Muscle layer of duodenum (tissue), 2 donors: ENCODE measurements around the gene DEFB108B.
"Not testable (repeated sequence)": the region's sequence is repeated elsewhere in the genome, so short reads cannot be mapped to it uniquely, and the experiment has no call there.

Experiments used
- H3K27ac ChIP-seq: one replicate; pipeline ENCODE4 v1.7.0; 2013; ENCODE audit warnings: mild to moderate bottlenecking, low read length
- H3K27me3 ChIP-seq: one replicate; pipeline ENCODE4 v1.7.0; 2013; ENCODE audit warnings: low read depth, mild to moderate bottlenecking, control low read depth, low read length
- H3K36me3 ChIP-seq, 2 donors: one replicate each; pipeline ENCODE4 v1.7.0; 2013; ENCODE audit warnings: low read length in 2 of 2, control low read depth in 1 of 2, mild to moderate bottlenecking in 1 of 2; ENCODE audit not compliant: insufficient read depth in 2 of 2, control insufficient read depth in 1 of 2
- H3K4me1 ChIP-seq, 2 donors: one replicate each; pipeline ENCODE4 v1.7.0; 2013; ENCODE audit warnings: low read length in 2 of 2, mild to moderate bottlenecking in 2 of 2, control low read depth in 1 of 2, moderate library complexity in 1 of 2; ENCODE audit not compliant: insufficient read depth in 2 of 2, control insufficient read depth in 1 of 2
- H3K4me3 ChIP-seq, 2 donors: one replicate each; pipeline ENCODE4 v1.7.0; 2013; ENCODE audit warnings: low read length in 2 of 2, low read depth in 1 of 2, mild to moderate bottlenecking in 1 of 2
- H3K9me3 ChIP-seq, 2 donors: one replicate each; pipeline ENCODE4 v1.7.0; 2013; ENCODE audit warnings: low read length in 2 of 2, control low read depth in 1 of 2, mild to moderate bottlenecking in 1 of 2; ENCODE audit not compliant: control insufficient read depth in 1 of 2
- donor health status: healthy.

DEFB108B gene

GRCh38 chr11:71842720-71843119 lies 9.7 kb downstream of the DEFB108B start:
- not testable (repeated sequence) for H3K27me3 ChIP-seq, H3K36me3 ChIP-seq, H3K9me3 ChIP-seq, H3K4me1 ChIP-seq, H3K27ac ChIP-seq, H3K4me3 ChIP-seq

- H3K27me3 ChIP-seq, H3K4me3 ChIP-seq, H3K4me1 ChIP-seq, H3K36me3 ChIP-seq, H3K27ac ChIP-seq, H3K9me3 ChIP-seq: not testable (repeated sequence)
Observed at GRCh38 chr11:71843355-71843754, 10.4 kb downstream of the DEFB108B start.

- H3K27ac ChIP-seq: no peak overlapping the region
- no peak overlapping the region for H3K4me3 ChIP-seq
- H3K9me3 ChIP-seq: no peaks in the 10 kb centered on the region
- no peaks in the 10 kb centered on the region for H3K4me1 ChIP-seq
- H3K36me3 ChIP-seq: no peaks in the 10 kb centered on the region
- H3K27me3 ChIP-seq: no peaks in the 10 kb centered on the region
Observed at GRCh38 chr11:71843858-71844257, 10.9 kb downstream of the DEFB108B start.

GRCh38 chr11:71853895-71854294 lies 20.9 kb downstream of the DEFB108B start:
- not testable (repeated sequence) for H3K4me1 ChIP-seq, H3K27me3 ChIP-seq, H3K9me3 ChIP-seq, H3K4me3 ChIP-seq, H3K36me3 ChIP-seq, H3K27ac ChIP-seq

GRCh38 chr11:71855880-71856279 lies 22.9 kb downstream of the DEFB108B start:
- not testable (repeated sequence) for H3K4me3 ChIP-seq, H3K27me3 ChIP-seq, H3K36me3 ChIP-seq, H3K4me1 ChIP-seq, H3K9me3 ChIP-seq, H3K27ac ChIP-seq

- H3K27me3 ChIP-seq, H3K9me3 ChIP-seq, H3K36me3 ChIP-seq, H3K27ac ChIP-seq, H3K4me1 ChIP-seq, H3K4me3 ChIP-seq: not testable (repeated sequence)
Observed at GRCh38 chr11:71860835-71861234, 27.8 kb downstream of the DEFB108B start.

- not testable (repeated sequence) for H3K4me1 ChIP-seq, H3K9me3 ChIP-seq, H3K4me3 ChIP-seq, H3K36me3 ChIP-seq, H3K27ac ChIP-seq, H3K27me3 ChIP-seq
Observed at GRCh38 chr11:71863978-71864627, 31.1 kb downstream of the DEFB108B start.

- not testable (repeated sequence) for H3K27me3 ChIP-seq, H3K36me3 ChIP-seq, H3K27ac ChIP-seq, H3K4me3 ChIP-seq, H3K4me1 ChIP-seq, H3K9me3 ChIP-seq
Observed at GRCh38 chr11:71867209-71867608, 34.2 kb downstream of the DEFB108B start.

- not testable (repeated sequence) for H3K4me1 ChIP-seq, H3K4me3 ChIP-seq, H3K36me3 ChIP-seq, H3K9me3 ChIP-seq, H3K27me3 ChIP-seq, H3K27ac ChIP-seq
Observed at GRCh38 chr11:71869931-71870330, 36.9 kb downstream of the DEFB108B start.

GRCh38 chr11:71870661-71871060 lies 37.7 kb downstream of the DEFB108B start:
- not testable (repeated sequence) for H3K27me3 ChIP-seq, H3K36me3 ChIP-seq, H3K27ac ChIP-seq, H3K4me1 ChIP-seq, H3K4me3 ChIP-seq, H3K9me3 ChIP-seq

- not testable (repeated sequence) for H3K4me1 ChIP-seq, H3K27me3 ChIP-seq, H3K4me3 ChIP-seq, H3K9me3 ChIP-seq, H3K27ac ChIP-seq, H3K36me3 ChIP-seq
Observed at GRCh38 chr11:71876262-71876661, 43.3 kb downstream of the DEFB108B start.

- not testable (repeated sequence) for H3K36me3 ChIP-seq, H3K4me3 ChIP-seq, H3K9me3 ChIP-seq, H3K4me1 ChIP-seq, H3K27ac ChIP-seq, H3K27me3 ChIP-seq
Observed at GRCh38 chr11:71878059-71878458, 45.1 kb downstream of the DEFB108B start, which contains the start of gene DEFB131B. DEFB131B (plus strand) TSS chr11:71878453; CDS start chr11:71878453, 0 bp downstream.
